OCI-LY1 (cell line): ENCODE measurements around the gene SETD9.

Source experiments
- H2AFZ ChIP-seq: fragments of 200-600 bp; sonication (generic), shearing (Covaris generic); 2 replicates; pipeline ENCODE4 v1.6.0; 2014; ENCODE audit warnings: antibody characterized with exemption, mild to moderate bottlenecking, low read length
- H3F3A ChIP-seq: fragments of 200-600 bp; sonication (generic), shearing (Covaris generic); 2 replicates; pipeline ENCODE4 v1.6.0; 2014; ENCODE audit warnings: mild to moderate bottlenecking, antibody characterized with exemption, low read length, moderate library complexity; ENCODE audit not compliant: insufficient read depth
- H3K27ac ChIP-seq: fragments of 200-600 bp; sonication (generic); 2 replicates; pipeline ENCODE4 v1.5.1; 2014; ENCODE audit warnings: low read length, mixed run types, mild to moderate bottlenecking, low read depth; ENCODE audit not compliant: poor library complexity, severe bottlenecking
- H3K27me3 ChIP-seq: fragments of 200-600 bp; sonication (generic); 2 replicates; pipeline ENCODE4 v1.6.0; 2014; ENCODE audit warnings: antibody characterized with exemption, mild to moderate bottlenecking, low read length, moderate library complexity; ENCODE audit not compliant: insufficient read depth
- H3K36me3 ChIP-seq: fragments of 200-600 bp; sonication (generic); 2 replicates; pipeline ENCODE4 v1.6.1; 2014; ENCODE audit warnings: mild to moderate bottlenecking, antibody characterized with exemption, low read length, moderate library complexity, mixed read lengths; ENCODE audit not compliant: insufficient read depth
- H3K4me1 ChIP-seq: fragments of 200-600 bp; sonication (generic); 2 replicates; pipeline ENCODE4 v1.5.1; 2014; ENCODE audit warnings: mild to moderate bottlenecking, low read length, moderate library complexity; ENCODE audit not compliant: insufficient read depth, severe bottlenecking
- H3K4me2 ChIP-seq: fragments of 200-600 bp; sonication (generic), shearing (Covaris generic); 2 replicates; pipeline ENCODE4 v1.6.1; 2014; ENCODE audit warnings: low read length
- H3K4me3 ChIP-seq: fragments of 200-600 bp; sonication (generic); 2 replicates; pipeline ENCODE4 v1.5.1; 2014; ENCODE audit warnings: low read length, low read depth, mild to moderate bottlenecking, mixed read lengths; ENCODE audit not compliant: poor library complexity, severe bottlenecking
- H3K79me2 ChIP-seq: fragments of 200-600 bp; shearing (Covaris generic); 2 replicates; pipeline ENCODE4 v1.6.1; 2016; ENCODE audit warnings: mixed run types, low read length, mixed read lengths; ENCODE audit not compliant: insufficient read depth
- H3K9ac ChIP-seq: fragments of 200-600 bp; sonication (generic), shearing (Covaris generic); 2 replicates; pipeline ENCODE4 v1.6.1; 2014; ENCODE audit warnings: mild to moderate bottlenecking, low read length, mixed read lengths
- H3K9me2 ChIP-seq: fragments of 200-600 bp; sonication (generic), shearing (Covaris generic); 2 replicates; pipeline ENCODE4 v1.6.1; 2014; ENCODE audit warnings: low read depth, mild to moderate bottlenecking, low read length, mixed read lengths
- H3K9me3 ChIP-seq: fragments of 200-600 bp; shearing (Covaris generic); 2 replicates; pipeline ENCODE4 v1.6.1; 2014; ENCODE audit warnings: low read length, mixed read lengths
- H4K20me1 ChIP-seq: fragments of 200-600 bp; sonication (generic), shearing (Covaris generic); 2 replicates; pipeline ENCODE4 v1.6.0; 2016; ENCODE audit warnings: mild to moderate bottlenecking, low read length; ENCODE audit not compliant: insufficient read depth
- EZH2 ChIP-seq: fragments of 200-600 bp; sonication (generic), shearing (Covaris generic); IDR thresholded peaks from 2 replicates; pipeline ENCODE4 v1.8.0; 2017; ENCODE audit warnings: borderline replicate concordance, mixed run types, mild to moderate bottlenecking, antibody characterized with exemption, low read length, moderate library complexity, mixed read lengths
- TF ChIP-seq, protein P1 (sequence below): fragments of 200-600 bp; sonication (generic), shearing (Covaris generic); IDR thresholded peaks from 2 replicates; pipeline ENCODE4 v1.5.1; 2017; ENCODE audit warnings: mild to moderate bottlenecking, antibody characterized with exemption, low read length, moderate library complexity, mixed read lengths

SETD9 gene

DNA sequence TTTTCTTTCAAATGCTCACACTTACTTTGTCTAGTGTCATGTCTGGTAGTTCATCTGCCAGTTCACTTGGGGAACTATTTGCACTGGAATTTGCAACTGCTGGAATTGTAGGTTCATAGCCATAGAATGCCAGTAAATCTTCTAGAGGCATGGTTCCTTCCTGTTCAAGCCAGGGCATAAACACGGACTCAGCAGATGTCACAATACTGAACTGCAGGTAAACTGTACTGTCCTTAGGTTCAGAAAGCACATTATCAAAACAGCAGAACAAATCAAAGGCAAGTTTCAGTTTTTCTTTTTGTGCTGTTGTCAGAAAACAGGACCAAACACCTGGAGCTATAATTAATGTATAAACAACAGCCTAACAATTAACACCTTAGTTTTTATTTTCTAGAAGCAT is 29.5 kb downstream of the SETD9 start:
- Histone ChIP-seq H3K4me1 (no peaks in the 10 kb centered on the region), H4K20me1 (no peaks in the 10 kb centered on the region), H3K27ac (no peak overlapping the region), H3K27me3 (no peaks in the 10 kb centered on the region), H3K79me2 (no peaks in the 10 kb centered on the region), H3K4me3 (no peak overlapping the region), H3K36me3 (peaks cover 96% of the 10 kb centered on the region), H3K9ac (no peak overlapping the region), H3F3A (no peaks in the 10 kb centered on the region), H3K9me3 (no peaks in the 10 kb centered on the region), H3K4me2 (no peak overlapping the region), H3K9me2 (no peaks in the 10 kb centered on the region), H2AFZ (no peak overlapping the region)
- no peak for TF ChIP-seq EZH2
- TF ChIP-seq, protein P1, sequence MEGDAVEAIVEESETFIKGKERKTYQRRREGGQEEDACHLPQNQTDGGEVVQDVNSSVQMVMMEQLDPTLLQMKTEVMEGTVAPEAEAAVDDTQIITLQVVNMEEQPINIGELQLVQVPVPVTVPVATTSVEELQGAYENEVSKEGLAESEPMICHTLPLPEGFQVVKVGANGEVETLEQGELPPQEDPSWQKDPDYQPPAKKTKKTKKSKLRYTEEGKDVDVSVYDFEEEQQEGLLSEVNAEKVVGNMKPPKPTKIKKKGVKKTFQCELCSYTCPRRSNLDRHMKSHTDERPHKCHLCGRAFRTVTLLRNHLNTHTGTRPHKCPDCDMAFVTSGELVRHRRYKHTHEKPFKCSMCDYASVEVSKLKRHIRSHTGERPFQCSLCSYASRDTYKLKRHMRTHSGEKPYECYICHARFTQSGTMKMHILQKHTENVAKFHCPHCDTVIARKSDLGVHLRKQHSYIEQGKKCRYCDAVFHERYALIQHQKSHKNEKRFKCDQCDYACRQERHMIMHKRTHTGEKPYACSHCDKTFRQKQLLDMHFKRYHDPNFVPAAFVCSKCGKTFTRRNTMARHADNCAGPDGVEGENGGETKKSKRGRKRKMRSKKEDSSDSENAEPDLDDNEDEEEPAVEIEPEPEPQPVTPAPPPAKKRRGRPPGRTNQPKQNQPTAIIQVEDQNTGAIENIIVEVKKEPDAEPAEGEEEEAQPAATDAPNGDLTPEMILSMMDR, result no peak

DNA sequence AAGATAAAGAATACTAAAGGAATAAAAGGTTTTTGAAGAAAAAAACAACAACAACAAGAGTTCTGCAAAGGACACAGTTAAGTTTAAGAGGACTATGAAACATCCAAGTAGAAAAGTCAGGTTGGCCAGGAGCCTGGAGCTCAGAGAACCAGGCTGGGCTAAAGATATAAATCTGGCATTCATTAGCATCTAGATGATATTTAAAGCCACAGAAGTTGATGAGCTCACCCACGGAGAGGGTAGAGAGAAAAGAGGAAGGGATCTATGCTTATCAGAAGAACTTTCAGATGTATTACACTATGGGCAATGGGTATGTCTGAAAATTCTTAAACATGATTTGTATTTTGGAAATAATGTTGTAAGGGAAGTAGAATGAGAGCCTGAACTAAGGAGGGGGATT is 32.6 kb downstream of the SETD9 start:
- no peaks in the 10 kb centered on the region for H3K9me2 ChIP-seq
- H3K27me3 ChIP-seq, result no peaks in the 10 kb centered on the region
- H3K79me2 ChIP-seq, result no peaks in the 10 kb centered on the region
- no peaks in the 10 kb centered on the region for H4K20me1 ChIP-seq
- no peaks in the 10 kb centered on the region for H3F3A ChIP-seq
- H3K4me1 ChIP-seq, result no peaks in the 10 kb centered on the region
- H3K36me3 ChIP-seq, result peaks cover 92% of the 10 kb centered on the region
- no peaks in the 10 kb centered on the region for H3K9me3 ChIP-seq
- no peak overlapping the region for H3K9ac ChIP-seq
- H2AFZ ChIP-seq, result no peak overlapping the region
- H3K4me3 ChIP-seq, result no peak overlapping the region
- H3K4me2 ChIP-seq, result no peak overlapping the region
- TF ChIP-seq, protein P1, result no peak
- no peak overlapping the region for H3K27ac ChIP-seq

DNA sequence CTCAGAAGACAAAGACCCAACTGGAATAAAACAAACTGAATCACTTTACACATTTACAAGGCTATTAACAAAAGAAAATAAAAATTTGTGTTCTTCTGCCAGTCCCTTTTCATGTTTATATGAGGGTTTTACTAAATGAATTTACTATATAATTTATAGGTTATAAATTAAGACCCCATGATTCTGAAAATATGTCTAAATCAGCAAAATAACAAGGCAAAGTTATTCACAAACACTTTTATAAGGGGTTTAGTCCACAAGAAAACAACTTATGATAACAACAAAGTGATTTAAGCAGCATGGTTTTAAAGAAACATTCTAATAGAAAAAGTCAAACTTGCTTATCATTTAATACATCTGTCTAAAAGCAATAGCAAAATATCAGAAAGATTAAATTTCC is 37.7 kb downstream of the SETD9 start:
- Histone ChIP-seq H3K27me3 (no peaks in the 10 kb centered on the region), H3F3A (no peaks in the 10 kb centered on the region), H3K36me3 (peaks cover 47% of the 10 kb centered on the region), H3K4me1 (peaks cover 13% of the 10 kb centered on the region), H4K20me1 (no peaks in the 10 kb centered on the region), H3K9ac (no peak overlapping the region), H3K4me2 (no peak overlapping the region), H3K4me3 (no peak overlapping the region), H3K79me2 (no peaks in the 10 kb centered on the region), H3K9me3 (no peaks in the 10 kb centered on the region), H3K27ac (no peak overlapping the region), H2AFZ (no peak overlapping the region), H3K9me2 (no peaks in the 10 kb centered on the region)
- TF ChIP-seq, protein P1, result no peak
- TF ChIP-seq EZH2, result no peak
